Heart left ventricle (tissue), 13 donors: ENCODE results near the gene MCC.

Experiments used
- CTCF ChIP-seq, 12 donors: fragments of 200-600 bp; sonication (generic) in 4 of 12; IDR thresholded peaks; one replicate each; pipeline versions ENCODE4 v1.5.0 to v1.8.0; 2018 to 2022; ENCODE audit warnings: antibody characterized with exemption in 12 of 12, mild to moderate bottlenecking in 5 of 12
- POLR2A ChIP-seq, 2 donors: fragments of 450-650 bp; IDR thresholded peaks; one replicate each; pipeline ENCODE4 v1.6.1; 2017; ENCODE audit warnings: antibody characterized with exemption in 2 of 2, mild to moderate bottlenecking in 2 of 2, moderate library complexity in 2 of 2
- donor health status: ischemic (EF 13 %, LVEDD 7.1; RV severe dilation, severe dysfunction).
- donor health status: DM: no; HTN: yes; CAD: no.
- donor health status: DM: no; HTN: no; CAD: no.
- donor health status: ischemic (EF 25% LVEDD 6.9; RV normal size, moderate dysfunction).
- donor health status: ischemic (EF 25% LVEDD 5.7; RV mildly dilated, moderate dysfunction).
- donor health status: ischemic (EF 35%, LVEDD 5.7; RV mildly dilated, moderate dysfunction).
- donor health status: nonischemic (EF 11% LVEDD 7.7; RV severe dilation, severe dysfunction).
- donor health status: DM: yes; HTN: yes; CAD: no.
- donor health status: PGD.
- donor health status: ischemic (EF 29% LVEDD 5.4; RV normal size, mild dysfunction).
- donor health status: nonischemic (EF 23%, LVEDD 6.1; RV moderate dilation, normal function).

- no peak for TF ChIP-seq CTCF (IDR thresholded peaks at IDR 0.05)
- TF ChIP-seq POLR2A (IDR thresholded peaks at IDR 0.05), result no peak
Measured at GRCh38 chr5:112983363-112983762, 504.9 kb downstream of the MCC start.
